Activated B cell treated with CpG ODN at 0.5 μM for 24 hours (primary cell): Measurements from ENCODE around the gene MAP3K13. TPM values are rescaled to one million over a fixed set of nuclear protein-coding genes. Genes with fewer than 3 reads are reported as not detected.

ENCODE experiments used
- ATAC-seq: fragments of 200-7000 bp; cut with Tn5 transposase; one replicate; pipeline ENCODE4 v1.10.0; 2021; ENCODE audit warnings: low read depth, mild to moderate bottlenecking, moderate library complexity
- CTCF ChIA-PET: fragments of 350-600 bp; sonication (Branson Sonifier 250); formaldehyde crosslinking; loops from one replicate; lab custom pipeline; 2021; ENCODE audit warnings: antibody characterized with exemption; lab: Charles Lee
- POLR2A ChIA-PET: fragments of 350-600 bp; sonication (Branson Sonifier 250); formaldehyde crosslinking; loops from one replicate; lab custom pipeline; 2021; ENCODE audit warnings: antibody characterized with exemption; lab: Charles Lee
- DNase-seq: peaks from one replicate; pipeline ENCODE4 v3.0.0; 2022
- H3K27ac Mint-ChIP-seq: one replicate; pipeline ENCODE4 v1.8.0; 2020; ENCODE audit warnings: mixed read lengths
- H3K27me3 Mint-ChIP-seq: one replicate; pipeline ENCODE4 v1.8.0; 2021; ENCODE audit warnings: mixed read lengths
- H3K36me3 Mint-ChIP-seq: one replicate; pipeline ENCODE4 v1.8.0; 2021; ENCODE audit warnings: low read depth, mixed read lengths
- H3K4me1 Mint-ChIP-seq: one replicate; pipeline ENCODE4 v1.8.0; 2021; ENCODE audit warnings: mixed read lengths
- H3K4me3 Mint-ChIP-seq: one replicate; pipeline ENCODE4 v1.8.0; 2020; ENCODE audit warnings: mild to moderate bottlenecking, mixed read lengths
- H3K9me3 Mint-ChIP-seq: one replicate; pipeline ENCODE4 v1.8.0; 2020; ENCODE audit warnings: mixed read lengths
- intact Hi-C: fragments of 100-400 bp; cut with micrococcal nuclease; formaldehyde crosslinking; loops from one replicate; pipeline ENCODE4 v1.15.1; 2024
- total RNA-seq: library from RNA; stranded (reverse); gene quantifications from 2 replicates; pipeline ENCODE4 v1.2.3, GENCODE V29; 2022
- TF ChIP-seq, protein P1 (sequence below): fragments of 200-600 bp; IDR thresholded peaks from one replicate; pipeline ENCODE4 v1.8.0; 2022; ENCODE audit warnings: antibody characterized with exemption, mild to moderate bottlenecking

The MAP3K13 gene
- total RNA-seq, 1 donor from 2014 or later, result 10.5 TPM

GRCh38 chr3:185405243-185405642 is 42.3 kb downstream of the MAP3K13 start:
- ChIA-PET CTCF (no interaction called here), POLR2A (no interaction called here)
- ATAC-seq, result no peak
- Mint-ChIP-seq H3K4me3 (no peak overlapping the region), H3K9me3 (no peaks in the 10 kb centered on the region), H3K27me3 (peaks cover 4% of the 10 kb centered on the region), H3K4me1 (no peaks in the 10 kb centered on the region), H3K27ac (no peak overlapping the region), H3K36me3 (no peaks in the 10 kb centered on the region)
- TF ChIP-seq, protein P1, sequence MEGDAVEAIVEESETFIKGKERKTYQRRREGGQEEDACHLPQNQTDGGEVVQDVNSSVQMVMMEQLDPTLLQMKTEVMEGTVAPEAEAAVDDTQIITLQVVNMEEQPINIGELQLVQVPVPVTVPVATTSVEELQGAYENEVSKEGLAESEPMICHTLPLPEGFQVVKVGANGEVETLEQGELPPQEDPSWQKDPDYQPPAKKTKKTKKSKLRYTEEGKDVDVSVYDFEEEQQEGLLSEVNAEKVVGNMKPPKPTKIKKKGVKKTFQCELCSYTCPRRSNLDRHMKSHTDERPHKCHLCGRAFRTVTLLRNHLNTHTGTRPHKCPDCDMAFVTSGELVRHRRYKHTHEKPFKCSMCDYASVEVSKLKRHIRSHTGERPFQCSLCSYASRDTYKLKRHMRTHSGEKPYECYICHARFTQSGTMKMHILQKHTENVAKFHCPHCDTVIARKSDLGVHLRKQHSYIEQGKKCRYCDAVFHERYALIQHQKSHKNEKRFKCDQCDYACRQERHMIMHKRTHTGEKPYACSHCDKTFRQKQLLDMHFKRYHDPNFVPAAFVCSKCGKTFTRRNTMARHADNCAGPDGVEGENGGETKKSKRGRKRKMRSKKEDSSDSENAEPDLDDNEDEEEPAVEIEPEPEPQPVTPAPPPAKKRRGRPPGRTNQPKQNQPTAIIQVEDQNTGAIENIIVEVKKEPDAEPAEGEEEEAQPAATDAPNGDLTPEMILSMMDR, result no peak
- no peak for DNase-seq
- intact Hi-C loops, result no loop called here

DNA sequence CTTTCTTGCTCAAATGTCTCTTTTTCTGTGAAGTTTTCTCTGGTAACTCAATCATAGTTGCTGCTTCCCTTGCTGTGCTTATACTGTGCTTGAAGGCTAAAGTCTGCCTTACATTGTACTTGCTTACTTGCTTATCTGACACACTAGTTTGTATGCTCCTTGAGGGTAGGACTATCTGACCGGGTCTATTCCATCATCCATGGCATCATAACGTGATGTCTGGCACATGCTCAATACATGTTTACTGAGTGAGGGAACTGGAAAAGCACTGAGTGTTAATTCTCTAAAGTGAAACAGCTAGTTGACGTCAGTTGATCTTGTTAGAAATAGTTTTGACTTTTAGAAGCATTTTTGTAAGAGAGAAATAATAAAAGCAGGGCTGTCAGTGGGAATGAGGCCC is 42.7 kb downstream of the MAP3K13 start:
- no peak overlapping the region for H3K27ac Mint-ChIP-seq
- ChIA-PET CTCF (no interaction called here), POLR2A (no interaction called here)
- H3K9me3 Mint-ChIP-seq, result no peaks in the 10 kb centered on the region
- H3K4me1 Mint-ChIP-seq, result no peaks in the 10 kb centered on the region
- DNase-seq, result no peak
- intact Hi-C loops, result no loop called here
- no peaks in the 10 kb centered on the region for H3K36me3 Mint-ChIP-seq
- peaks cover 4% of the 10 kb centered on the region for H3K27me3 Mint-ChIP-seq
- TF ChIP-seq, protein P1, result no peak
- no peak for ATAC-seq
- no peak overlapping the region for H3K4me3 Mint-ChIP-seq

DNA sequence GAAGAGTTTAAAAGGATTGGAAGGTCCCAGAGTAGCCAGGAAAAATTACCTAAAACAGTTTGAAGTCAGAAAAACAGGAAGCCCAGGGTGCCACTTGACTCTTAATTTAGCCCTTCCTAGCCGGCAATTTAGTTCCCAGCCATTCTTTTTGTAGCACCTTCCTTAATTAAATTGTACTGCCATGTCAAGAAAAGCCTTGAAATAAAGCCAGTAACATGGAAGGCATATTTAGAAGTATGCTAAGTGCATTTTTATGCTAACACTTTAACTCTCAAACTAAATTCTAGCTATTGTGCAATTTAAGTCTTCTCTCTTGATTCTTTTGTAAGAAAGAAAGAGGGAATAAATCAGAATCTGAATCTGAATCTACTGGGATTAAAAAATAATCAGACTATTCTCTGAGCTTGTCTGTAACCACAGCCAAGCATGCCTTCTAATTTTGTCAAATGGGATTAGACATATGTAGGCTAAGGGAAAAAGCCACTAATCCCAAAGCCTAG is 43.2 kb downstream of the MAP3K13 start:
- no peaks in the 10 kb centered on the region for H3K9me3 Mint-ChIP-seq
- H3K27me3 Mint-ChIP-seq, result peaks cover 4% of the 10 kb centered on the region
- TF ChIP-seq, protein P1, result no peak
- DNase-seq (no peak), ATAC-seq (no peak)
- no peaks in the 10 kb centered on the region for H3K4me1 Mint-ChIP-seq
- ChIA-PET CTCF (no interaction called here), POLR2A (no interaction called here)
- no peak overlapping the region for H3K27ac Mint-ChIP-seq
- no peaks in the 10 kb centered on the region for H3K36me3 Mint-ChIP-seq
- no peak overlapping the region for H3K4me3 Mint-ChIP-seq
- intact Hi-C loops, result no loop called here

GRCh38 chr3:185409957-185410356 is 47.0 kb downstream of the MAP3K13 start:
- peaks cover 4% of the 10 kb centered on the region for H3K27me3 Mint-ChIP-seq
- ChIA-PET CTCF (no interaction called here), POLR2A (no interaction called here)
- intact Hi-C loops, result no loop called here
- DNase-seq (no peak), ATAC-seq (no peak)
- TF ChIP-seq, protein P1, result no peak
- H3K9me3 Mint-ChIP-seq, result no peaks in the 10 kb centered on the region
- H3K4me1 Mint-ChIP-seq, result no peaks in the 10 kb centered on the region
- H3K27ac Mint-ChIP-seq, result no peak overlapping the region
- no peak overlapping the region for H3K4me3 Mint-ChIP-seq
- H3K36me3 Mint-ChIP-seq, result no peaks in the 10 kb centered on the region

- POLR2A ChIA-PET, result no interaction called here
- no peaks in the 10 kb centered on the region for H3K36me3 Mint-ChIP-seq
- H3K27me3 Mint-ChIP-seq, result peaks cover 4% of the 10 kb centered on the region
- intact Hi-C loops, result no loop called here
- no peaks in the 10 kb centered on the region for H3K9me3 Mint-ChIP-seq
- ATAC-seq (no peak), DNase-seq (no peak)
- no peak overlapping the region for H3K27ac Mint-ChIP-seq
- H3K4me3 Mint-ChIP-seq, result no peak overlapping the region
- no peaks in the 10 kb centered on the region for H3K4me1 Mint-ChIP-seq
- TF ChIP-seq, protein P1, result no peak
- CTCF ChIA-PET, result no interaction called here
Measured at GRCh38 chr3:185411133-185411532, 48.2 kb downstream of the MAP3K13 start.
